Measurements from ENCODE around the gene NHS.

The NHS gene

GRCh38 chrX:17705211-17705610, 330.2 kb downstream of the NHS start:
- FAIRE-seq: no peak
- no peak for DNase-seq (ENCODE audit: insufficient read length, low spot score)

- no peak for DNase-seq (ENCODE audit: insufficient read length, low spot score)
- no peak for FAIRE-seq
These were observed 331.7 kb downstream of the NHS start for GRCh38 chrX:17706676-17707075.

- FAIRE-seq: no peak
- DNase-seq (ENCODE audit: insufficient read length, low spot score): no peak
These were observed 332.7 kb downstream of the NHS start for GRCh38 chrX:17707731-17708130.

DNA sequence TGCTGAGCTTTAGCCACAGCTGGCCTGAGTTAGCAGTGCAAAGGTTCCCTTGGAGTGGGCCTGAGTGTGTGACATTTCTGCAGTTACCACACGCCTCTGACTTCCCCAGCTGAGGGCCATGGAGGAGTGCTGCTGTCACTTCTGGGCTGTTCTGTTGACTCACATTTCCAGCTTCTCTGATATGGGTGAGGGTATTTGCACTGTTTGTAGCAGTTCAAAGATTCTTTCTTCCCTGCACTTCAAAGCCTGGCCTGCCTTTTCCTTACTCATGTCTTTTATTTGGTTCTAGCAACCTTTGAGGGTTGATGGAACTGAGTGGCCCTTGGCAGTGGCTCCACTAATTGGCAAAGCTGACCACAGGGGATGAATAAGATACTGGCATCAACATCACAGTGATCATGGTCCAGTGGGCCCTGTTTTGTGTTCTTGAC, 335.9 kb downstream of the NHS start:
- DNase-seq (ENCODE audit: insufficient read length, low spot score) (no peak), FAIRE-seq (no peak)

DNA sequence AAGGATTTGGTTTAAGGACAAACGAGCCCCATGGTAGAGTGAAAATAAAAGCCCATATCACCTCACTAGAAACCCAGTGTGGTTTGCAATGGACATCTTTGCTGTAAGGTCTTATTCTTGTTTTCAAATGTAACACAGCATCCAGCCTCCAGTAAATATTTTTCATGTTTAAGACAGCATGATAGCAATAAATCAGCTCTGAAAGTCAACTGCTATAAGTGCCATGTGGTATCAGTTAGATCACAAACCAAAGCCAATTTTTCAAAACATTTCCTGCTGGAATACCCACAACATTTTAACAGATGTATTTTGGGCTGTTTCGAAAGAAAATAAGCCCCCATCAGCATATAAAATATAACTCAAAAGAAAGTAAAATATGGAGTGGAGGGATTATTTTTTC, 338.3 kb downstream of the NHS start:
- FAIRE-seq: no peak
- DNase-seq (ENCODE audit: insufficient read length, low spot score): no peak

DNA sequence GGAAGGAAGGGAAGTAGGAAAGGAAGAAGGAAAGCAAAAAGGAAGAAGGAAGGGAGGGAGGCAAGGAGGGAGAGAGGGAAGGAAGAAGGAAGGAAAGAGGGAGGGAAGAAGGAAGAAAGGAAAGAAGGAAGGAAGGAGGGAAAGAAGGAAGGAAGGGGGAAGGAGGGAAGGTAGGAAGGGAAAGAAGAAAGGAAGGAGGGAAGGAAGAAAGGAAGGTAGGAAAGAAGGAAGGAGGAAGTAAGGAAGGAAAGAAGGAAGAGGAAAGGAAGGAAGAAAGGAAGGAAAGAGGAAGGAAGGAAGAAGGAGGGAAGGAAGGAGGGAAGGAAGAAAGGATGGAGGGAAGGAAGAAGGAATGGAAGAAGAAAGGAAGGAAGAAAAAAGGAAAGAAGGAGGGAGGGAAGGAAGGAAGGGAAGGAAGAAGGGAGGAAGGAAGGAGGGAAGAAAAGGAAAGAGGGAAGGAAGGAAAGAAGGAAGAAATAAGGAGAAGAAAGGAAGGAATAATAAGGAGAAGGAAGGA, 343.7 kb downstream of the NHS start:
- no peak for FAIRE-seq
- DNase-seq (ENCODE audit: insufficient read length, low spot score): no peak

DNA sequence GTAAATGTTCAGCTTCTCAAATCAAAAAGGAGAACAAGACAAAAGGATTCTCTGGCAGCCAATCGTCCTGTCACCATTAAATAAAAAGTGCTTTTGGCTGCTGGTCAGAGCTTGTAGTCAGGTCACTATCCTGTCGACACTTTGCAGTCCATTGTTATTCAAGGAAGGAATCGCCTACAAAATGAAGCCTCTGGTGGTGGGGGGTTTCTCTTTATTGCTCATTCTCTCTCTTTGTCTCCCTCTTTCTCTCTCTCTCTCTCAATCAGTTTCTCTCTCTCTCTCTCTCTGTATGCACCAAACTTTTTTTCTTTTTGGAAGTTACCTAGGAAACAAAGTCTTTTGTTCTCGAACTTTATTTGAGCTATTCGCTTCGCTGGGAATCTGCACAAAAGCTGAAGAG, 344.7 kb downstream of the NHS start:
- DNase-seq (ENCODE audit: insufficient read length, low spot score) (no peak), FAIRE-seq (no peak)

DNA sequence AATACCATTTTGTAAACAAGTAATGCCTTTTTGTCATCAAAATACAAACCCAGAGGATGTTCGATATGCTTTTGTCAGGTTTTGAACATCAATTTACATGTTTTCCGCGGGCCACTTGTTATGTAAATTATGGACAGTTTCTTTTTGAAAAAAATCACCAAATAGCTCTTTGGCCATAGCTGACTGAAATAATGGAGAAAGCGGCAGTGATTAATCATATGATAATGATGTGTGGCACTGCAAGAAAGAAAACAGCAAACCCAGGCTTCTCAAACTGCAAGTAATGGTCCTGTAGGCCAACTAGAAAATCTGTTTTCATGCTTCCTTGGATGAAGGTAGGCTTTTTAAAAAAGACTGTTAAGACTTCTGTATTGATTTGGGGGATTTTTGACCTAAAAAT, 346.7 kb downstream of the NHS start:
- FAIRE-seq (no peak), DNase-seq (ENCODE audit: insufficient read length, low spot score) (no peak)

DNA sequence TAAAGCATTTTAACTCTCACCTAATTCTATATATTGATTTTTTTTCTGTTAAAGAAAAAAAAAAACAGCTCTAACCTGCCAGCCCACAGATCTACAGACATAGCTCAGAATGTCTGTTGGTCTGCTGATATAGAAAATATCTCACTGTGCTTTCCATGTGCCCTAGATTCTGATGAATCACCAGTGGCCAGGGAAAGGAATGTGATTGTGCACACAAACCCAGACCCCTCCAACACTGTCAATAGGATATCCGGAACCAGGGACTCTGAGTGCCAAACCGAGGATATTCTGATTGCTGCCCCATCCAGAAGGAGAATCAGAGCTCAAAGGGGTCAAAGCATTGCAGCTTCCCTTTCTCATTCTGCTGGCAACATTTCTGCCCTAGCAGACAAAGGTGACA, 350.2 kb downstream of the NHS start:
- DNase-seq (ENCODE audit: insufficient read length, low spot score) (no peak), FAIRE-seq (no peak)

DNA sequence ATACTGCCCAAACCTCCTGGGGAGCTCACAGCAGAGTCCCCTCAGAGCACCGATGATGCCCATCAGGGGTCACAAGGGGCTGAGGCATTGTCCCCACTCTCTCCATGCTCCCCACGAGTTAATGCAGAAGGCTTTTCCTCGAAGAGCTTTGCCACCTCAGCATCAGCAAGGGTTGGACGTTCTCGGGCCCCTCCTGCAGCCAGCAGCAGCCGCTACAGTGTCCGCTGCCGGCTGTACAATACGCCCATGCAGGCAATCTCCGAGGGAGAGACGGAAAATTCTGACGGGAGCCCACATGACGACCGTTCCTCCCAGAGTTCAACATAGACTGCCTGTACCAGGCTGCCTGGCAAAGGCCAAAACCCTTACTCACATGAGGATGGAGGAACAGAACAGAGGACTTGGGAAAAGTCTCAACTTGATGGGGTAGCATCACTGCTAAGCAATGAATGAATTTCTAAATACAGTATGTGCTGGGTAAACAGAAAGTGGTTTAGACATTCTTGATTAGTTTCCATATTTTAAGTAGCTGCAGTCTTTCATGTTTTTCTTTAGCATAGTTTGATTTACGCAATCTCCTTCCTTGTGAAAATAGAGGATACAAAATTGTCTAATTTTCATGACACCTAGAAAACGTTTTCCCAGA, 357.3 kb downstream of the NHS start:
- no peak for DNase-seq (ENCODE audit: insufficient read length, low spot score)
- FAIRE-seq: peak; percentile 80

GRCh38 chrX:17735406-17735805, 360.4 kb downstream of the NHS start:
- peak; percentile 72 for FAIRE-seq

DNA sequence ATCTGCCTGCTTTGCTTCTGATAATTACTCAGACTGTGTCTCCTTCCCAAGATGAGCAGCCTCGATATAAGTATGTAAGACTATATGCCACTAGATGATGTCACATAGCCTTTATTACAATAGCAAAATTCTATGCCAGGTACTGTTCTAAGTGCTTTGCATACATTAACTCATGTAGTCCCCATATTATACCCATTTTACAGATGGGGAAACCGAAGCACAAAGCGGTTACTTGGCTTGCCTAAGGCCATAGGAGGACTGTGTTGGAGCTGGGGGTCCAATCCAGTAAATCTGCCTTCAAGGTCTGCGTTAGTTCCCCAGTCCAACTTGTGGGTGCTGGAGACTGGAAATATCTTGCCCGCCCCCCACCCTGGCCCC, 361.5 kb downstream of the NHS start:
- DNase-seq (ENCODE audit: insufficient read length, low spot score) (no peak), FAIRE-seq (no peak)

More at GRCh38 chrX:17735406-17735805, 360.4 kb downstream of the NHS start:
- DNase-seq (ENCODE audit: insufficient read length, low spot score): no peak

- peak; percentile 100 for FAIRE-seq
These were observed 362.1 kb downstream of the NHS start, which contains the start of gene SCML1 for GRCh38 chrX:17736856-17737709. Gene SCML1 (plus strand): TSS chrX:17737493. CDS start chrX:17744187, 6,694 bp downstream.

DNA sequence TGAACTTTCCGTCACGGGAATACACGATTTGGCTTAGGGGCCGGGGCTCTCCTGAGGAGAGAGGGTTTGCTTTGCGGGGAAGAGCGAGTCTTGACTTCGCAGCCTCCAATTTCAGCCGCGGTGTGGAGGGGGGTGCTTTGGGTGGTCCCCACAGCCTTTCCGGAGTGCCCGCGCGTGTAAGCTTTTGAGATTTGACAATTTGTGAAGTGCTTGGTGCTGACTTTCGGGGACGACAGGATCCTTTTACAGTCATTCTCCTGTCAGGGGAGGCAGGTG, 362.6 kb downstream of the NHS start:
- DNase-seq (ENCODE audit: insufficient read length, low spot score) (no peak), FAIRE-seq (no peak)

More at GRCh38 chrX:17736856-17737709, 362.1 kb downstream of the NHS start, which contains the start of gene SCML1:
- peak; percentile 17 for DNase-seq (ENCODE audit: insufficient read length, low spot score)

GRCh38 chrX:17737986-17738713, 363.1 kb downstream of the NHS start:
- peak; percentile 85 for FAIRE-seq
- no peak for DNase-seq (ENCODE audit: insufficient read length, low spot score)

- no peak for DNase-seq (ENCODE audit: insufficient read length, low spot score)
- peak; percentile 48 for FAIRE-seq
These were observed 363.9 kb downstream of the NHS start for GRCh38 chrX:17738737-17739535.

- FAIRE-seq: peak; percentile 66
- no peak for DNase-seq (ENCODE audit: insufficient read length, low spot score)
These were observed 365.4 kb downstream of the NHS start for GRCh38 chrX:17740137-17741122.

DNA sequence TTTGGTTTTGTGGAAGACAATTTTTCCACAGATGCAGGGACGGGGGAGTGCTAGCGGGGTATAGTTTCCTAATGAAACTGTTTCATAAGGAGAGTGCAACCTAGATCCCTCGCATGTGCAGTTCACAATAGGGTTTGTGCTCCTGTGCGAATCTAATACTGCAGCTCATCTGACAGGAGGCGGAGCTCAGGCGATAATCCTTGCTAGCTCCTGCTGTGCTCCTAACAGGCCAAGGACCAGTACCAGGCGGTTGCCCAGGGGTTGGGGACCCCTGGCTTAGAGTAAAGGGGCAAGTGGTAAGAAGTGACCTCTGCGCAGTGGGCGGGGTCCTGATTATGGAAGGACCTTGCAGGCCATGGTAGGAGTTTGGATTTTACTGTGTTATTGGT, 366.1 kb downstream of the NHS start:
- DNase-seq (ENCODE audit: insufficient read length, low spot score) (no peak), FAIRE-seq (no peak)

DNA sequence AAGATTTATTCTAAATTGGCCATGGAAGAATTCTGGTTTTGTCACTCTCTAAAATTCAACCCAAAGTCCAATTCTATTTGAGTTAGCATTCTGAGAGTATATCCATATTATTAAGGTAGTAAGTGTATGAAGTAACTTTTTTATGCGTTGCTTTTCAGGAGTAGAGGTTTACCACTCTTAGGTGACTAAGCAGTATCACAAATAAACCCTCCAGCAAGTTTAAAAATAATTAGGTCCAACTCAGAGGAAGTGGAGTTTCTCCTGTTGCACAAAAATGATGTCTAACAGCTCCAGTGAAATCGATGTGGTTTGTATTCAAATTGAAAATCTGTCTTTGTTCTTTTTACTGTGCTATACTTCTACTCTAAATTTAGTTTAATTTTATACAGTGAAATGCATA, 368.9 kb downstream of the NHS start:
- FAIRE-seq: no peak
- DNase-seq (ENCODE audit: insufficient read length, low spot score): no peak
